ENCODE measurements around the gene CITED1.
A peak's percentile ranks its signal among the peaks of the same experiment; 100 is the strongest.
"Not testable (repeated sequence)": the region's sequence is repeated elsewhere in the genome, so short reads cannot be mapped to it uniquely, and the experiment has no call there.

CITED1 gene, protein sequence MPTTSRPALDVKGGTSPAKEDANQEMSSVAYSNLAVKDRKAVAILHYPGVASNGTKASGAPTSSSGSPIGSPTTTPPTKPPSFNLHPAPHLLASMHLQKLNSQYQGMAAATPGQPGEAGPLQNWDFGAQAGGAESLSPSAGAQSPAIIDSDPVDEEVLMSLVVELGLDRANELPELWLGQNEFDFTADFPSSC

DNA sequence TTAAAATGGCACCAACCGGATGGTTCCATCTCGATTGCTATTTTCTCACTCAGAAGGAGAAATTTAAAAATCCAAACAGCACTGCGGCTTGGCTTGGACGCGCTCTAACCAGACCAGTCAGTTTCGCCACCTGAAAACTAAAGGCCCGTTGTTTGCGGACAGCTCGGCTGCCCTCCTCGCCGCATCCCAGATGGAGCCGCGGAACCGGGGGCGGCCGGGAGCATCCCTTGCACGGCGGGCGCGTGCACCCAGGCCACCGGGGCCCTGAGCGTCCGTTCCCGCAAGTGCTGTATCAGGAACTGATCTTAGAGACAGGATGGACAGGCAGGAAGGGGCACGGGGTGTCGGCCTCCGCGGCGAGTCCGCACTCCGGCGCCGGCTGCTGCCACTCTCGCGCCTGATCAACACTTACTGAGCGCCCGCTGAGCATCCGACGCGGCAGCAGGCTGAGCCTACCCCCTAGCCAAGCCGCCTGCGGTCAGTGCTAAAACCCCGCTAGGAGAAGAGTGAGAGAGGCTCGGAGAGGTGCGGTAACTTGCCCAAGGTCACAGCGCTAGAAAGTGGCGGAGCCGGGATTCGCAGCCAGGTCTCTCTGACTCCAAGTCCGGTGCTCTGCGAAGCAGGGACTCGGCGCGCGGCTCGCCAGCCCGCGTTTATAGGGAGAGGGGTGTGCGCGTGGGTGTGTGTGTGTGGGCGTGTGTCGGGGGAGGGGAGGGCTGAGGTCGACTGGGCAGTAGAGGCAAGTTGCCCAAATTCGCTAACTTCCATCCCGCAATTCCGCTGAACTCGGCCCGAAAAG is at the start of gene CITED1:
TSS of gene CITED1 (minus strand) at position 629 of the 799 bp plus-strand sequence. CDS start 3,045 bp downstream, outside the sequence.
- DNase-seq = no peak

DNA sequence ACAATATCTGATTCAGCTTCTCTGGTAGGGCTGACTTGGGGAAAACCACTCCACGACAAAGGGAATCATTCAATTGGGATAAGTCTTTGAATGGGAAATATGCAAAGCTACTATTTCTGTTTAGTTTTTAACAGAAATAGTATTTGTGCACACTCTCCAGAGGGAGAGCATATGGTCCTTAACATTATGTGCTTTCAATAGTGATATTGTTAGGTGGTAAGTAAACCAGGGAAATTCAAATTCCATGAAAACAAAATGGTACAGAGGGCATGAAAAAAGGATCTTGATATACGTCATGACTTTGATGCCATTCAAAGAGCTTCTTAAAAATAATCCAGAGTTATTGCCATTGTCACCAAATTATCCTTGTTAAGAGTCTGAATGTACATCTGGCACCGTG is 47.1 kb upstream of the CITED1 start:
- DNase-seq = no peak

DNA sequence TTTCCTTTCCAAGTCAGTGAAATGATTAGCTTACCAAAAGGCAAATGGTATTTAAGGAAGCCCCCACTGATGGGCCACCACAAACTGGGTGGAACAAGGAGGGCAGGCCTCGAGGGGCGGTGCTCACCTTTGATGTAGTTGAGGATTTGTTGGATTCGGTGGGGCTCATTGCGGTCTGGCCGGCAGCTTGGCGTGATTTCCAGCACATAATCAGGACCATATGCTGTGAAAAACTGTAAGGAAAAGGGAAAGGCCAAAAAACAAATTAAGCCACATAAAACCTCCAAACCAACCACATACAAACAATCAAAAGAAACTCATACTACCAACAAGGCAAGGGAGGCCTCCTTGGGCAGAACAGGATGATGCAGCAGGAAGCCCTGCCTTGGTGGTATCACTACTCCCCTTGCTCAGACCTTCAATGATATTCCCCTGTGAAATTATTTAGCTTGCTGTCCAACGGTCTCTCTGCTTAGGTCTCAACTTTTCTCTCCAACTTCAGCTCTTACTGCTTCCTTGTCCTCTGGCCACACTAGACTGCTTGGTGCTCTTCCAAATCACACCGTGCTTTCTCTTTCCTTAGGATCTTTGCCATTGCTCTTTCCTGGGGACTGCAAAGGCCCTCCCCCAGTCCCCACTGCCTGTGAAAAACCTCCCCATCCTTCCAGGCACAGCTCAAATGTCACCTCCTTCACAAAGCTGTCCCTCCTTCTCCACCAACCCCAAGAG is 46.1 kb upstream of the CITED1 start:
- DNase-seq = no peak

DNA sequence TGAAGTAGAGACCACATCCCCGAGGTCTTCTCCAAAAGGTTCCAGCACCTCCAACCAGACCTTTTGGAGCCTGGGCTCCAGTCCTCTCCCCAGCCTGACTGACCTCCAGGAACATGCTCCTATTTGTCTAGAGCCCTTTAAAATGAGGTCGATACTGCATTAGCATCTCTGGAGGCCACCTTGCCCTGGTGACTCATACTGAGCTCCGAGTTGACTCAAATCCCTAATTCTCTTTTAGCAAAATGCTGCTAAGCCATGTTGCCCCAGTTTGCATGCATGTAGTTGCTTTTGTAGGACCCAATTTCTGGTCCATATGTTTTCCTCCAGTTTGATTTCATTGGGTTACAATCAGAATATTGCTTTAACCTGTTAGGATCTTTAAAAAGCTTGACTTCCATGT is 43.5 kb upstream of the CITED1 start:
- no peak for DNase-seq

GRCh38 chrX:72348247-72348979 is 42.7 kb upstream of the CITED1 start:
- no peak for DNase-seq

GRCh38 chrX:72347366-72347765 is 41.7 kb upstream of the CITED1 start:
- DNase-seq = no peak

- DNase-seq = no peak
These were observed 40.7 kb upstream of the CITED1 start for GRCh38 chrX:72346302-72346949.

GRCh38 chrX:72340626-72341025 is 34.9 kb upstream of the CITED1 start:
- DNase-seq = no peak

DNA sequence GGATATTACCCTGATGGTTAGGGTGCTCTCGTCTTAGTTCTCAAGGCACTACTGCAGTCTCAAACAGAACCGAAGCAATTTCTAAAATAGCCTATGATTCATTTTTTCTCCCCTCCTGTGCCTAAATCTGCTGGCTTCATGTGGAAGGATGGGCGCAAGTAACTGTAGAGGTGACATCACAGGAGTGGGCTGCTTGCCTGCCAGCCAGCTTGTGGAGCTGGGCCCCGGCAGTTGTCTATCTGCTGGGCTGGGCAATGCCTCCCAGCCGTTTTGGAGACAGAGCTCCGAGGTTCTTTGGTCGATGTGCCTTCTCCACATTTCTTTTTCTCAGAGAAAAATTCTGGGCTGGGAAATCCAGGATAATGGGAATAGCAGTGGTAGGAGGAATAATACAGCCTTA is 34.3 kb upstream of the CITED1 start:
- DNase-seq = no peak

DNA sequence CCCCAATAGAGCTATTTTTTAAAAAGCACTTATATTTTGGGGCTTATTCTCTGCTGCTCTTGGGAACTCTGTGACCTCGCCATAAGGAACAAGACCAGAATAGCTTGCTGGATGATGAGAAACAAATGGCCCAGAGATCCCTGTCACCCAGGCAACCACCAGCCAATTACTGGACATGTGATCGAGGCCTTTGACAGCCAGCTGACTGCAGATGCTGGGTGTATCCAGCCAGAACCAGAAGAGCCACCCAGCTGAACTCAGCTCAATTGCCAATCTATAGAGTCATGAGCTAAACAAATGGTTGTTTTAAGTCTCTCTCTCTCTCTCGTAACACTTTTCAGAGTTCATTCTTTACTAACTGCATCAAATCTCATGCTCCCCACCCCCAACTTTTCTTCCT is 24.4 kb upstream of the CITED1 start:
- no peak for DNase-seq

DNA sequence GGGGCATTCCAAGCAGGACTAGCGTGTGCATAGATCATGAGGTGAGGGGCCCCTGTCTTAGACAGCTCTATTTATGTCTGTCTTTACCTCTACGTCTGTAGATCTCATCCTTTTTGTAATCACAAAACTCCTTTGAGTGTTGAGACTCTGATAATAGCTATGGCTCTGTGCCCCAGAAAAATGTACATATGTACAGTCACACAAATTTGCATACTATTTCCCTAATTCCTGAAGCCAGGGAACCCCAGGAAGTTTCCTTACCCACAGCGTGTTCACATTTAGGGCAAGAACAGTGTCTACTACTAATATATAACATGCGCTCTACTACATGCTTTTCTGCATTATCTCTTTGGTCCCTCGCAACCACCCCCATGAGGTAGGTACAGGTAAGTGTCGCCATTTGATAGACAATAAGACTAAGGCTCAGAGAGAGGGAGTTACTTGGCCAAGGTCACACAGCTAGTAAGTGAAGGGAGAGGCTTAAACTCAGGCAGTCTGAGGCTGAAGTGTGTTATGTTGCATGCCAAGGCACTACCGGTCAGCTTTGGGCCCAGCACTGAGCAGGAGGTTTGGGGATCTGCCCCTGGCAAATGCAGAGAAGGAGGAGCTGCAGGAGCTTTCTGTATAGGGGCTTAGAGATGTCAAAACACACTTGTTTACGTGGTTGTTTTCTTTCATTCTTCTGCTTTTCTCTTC is 21.0 kb upstream of the CITED1 start:
- DNase-seq = no peak

DNA sequence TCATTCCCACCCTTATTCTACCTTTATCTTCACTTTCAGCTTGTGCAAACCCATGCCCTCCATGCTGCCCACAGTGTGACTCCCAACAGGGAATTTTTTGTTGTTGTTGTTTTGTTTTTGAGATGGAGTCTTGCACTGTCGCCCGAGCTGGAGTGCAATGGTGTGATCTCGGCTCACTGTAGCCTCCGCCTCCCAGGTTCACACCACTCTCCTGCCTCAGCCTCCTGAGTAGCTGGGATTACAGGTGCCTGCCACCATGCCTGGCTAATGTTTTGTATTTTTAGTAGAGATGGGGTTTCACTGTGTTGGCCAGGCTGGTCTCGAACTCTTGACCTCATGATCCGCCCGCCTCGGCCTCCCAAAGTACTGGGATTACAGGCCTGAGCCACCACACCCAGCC is 13.9 kb upstream of the CITED1 start:
- DNase-seq = not testable (repeated sequence)

- DNase-seq = no peak
These were observed 11.4 kb upstream of the CITED1 start for GRCh38 chrX:72317139-72317538.

DNA sequence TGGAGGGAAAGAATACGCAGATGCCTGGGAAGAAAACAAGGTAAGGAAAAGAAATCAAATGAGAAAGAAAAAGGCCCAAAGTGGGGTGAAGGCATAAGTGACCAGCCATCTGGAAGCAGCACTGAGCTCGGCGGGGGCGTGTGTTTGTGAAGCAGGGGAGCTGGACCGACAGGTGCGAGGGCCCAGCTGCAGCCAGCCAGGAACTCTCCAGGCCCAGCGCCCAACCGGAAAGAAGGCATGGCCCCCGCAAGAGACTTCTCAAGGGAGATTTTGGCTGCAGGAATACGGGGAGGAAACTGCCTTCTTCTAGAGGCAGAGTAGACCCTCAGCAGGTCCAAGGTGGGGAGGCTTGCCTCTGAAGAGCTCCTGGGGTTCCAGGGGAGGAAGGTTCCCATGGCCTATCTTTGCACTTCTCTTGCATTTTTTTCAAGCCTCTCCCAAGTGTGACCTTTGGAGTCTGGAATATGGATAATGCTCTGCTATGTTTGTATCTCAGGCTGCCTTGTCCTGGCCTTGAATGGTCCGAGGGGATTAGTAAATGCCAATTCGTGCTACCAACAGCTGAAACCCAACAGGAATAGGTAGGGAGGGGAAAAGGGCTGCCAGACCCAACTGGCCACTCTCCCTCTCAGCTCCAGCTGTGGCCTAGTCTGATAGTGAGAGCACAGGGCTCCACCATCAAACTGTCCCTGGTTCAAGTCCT is 10.8 kb upstream of the CITED1 start:
- DNase-seq = no peak

DNA sequence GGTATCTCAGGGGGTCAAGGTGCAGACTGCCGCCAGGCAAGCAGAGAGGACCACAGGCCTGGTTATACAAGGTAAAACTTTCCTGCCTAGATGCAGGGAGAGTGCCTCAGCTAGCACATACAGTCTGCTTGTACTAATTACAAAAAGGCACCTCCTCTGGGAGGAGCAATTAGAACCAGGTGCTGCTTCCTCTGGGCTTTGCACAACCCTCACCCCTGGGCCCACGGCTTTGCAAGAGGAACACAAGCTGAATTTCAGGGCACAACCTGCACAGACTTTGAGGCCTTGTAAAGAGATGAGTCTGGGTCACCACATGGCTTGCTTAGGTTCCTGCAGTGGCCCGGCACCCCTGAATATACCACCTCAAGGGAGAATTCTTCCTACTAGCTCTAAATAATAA is 9.2 kb upstream of the CITED1 start:
- peak; percentile 70 for DNase-seq

DNA sequence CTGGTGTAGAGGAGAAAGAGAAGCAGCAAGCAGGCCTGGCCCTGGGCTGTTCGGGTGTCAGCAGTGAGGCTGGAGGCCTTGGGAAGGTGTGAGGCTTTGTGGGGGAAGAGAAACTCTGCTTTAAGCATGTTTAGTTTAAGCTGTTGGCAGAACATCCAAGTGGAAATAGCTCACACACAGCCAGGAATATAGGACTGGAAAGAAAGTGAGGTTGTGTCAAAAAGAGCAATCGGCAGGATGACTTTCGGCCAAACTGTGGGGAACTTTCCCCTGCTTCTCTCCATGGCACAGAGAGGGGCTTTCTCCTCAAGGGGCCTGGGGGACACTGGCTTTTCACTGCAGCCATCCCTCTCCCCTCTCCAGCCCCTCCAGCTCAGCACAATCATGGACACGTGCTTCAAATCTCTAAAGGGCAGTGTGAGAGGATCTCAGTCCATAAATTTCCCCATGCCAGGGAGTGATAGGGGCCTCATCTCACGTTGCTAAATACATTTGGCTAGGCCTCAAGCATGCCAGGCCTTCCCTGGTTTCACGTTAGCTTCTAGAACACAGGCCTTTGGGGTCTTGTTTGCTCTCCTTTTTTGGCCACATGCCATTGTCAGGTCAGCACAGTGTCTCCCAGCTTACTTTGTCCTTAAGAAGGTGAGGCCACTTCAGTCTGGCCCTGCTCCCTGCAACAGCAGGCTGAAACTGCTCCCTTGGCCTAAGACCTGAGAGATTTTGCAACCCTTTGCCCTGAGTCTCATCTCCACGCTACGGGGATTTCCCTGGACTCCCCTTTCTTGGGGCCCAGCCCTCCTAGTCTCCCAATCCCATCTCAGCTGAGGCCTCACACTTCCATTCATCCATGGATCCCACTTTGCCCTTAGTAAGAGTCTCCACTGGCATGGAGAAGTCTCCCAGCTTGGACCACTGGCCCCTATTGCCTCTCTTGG is 8.3 kb upstream of the CITED1 start:
- DNase-seq = no peak

- no peak for DNase-seq
These were observed 6.7 kb upstream of the CITED1 start for GRCh38 chrX:72312311-72312940.

GRCh38 chrX:72309297-72310071 is 3.8 kb upstream of the CITED1 start:
- no peak for DNase-seq

All from NCI-H1436 treated with DMSO at 0.1 percent for 48 hours (cell line).